Effector memory CD4-positive, alpha-beta T cell (primary cell): ENCODE data around the gene CPNE2.

Experiments
- DNase-seq, 3 donors: peaks; one replicate each; pipeline ENCODE4 v3.0.0-alpha.2; 2020
- H3K27ac ChIP-seq: 2 replicates; pipeline ENCODE4 v1.7.0; 2013; ENCODE audit warnings: mild to moderate bottlenecking, low read length, moderate library complexity; ENCODE audit not compliant: insufficient read depth, poor library complexity, severe bottlenecking
- H3K27me3 ChIP-seq: replicated peaks from 2 replicates; pipeline ENCODE4 v1.7.0; 2013; ENCODE audit warnings: mild to moderate bottlenecking, low read length; ENCODE audit not compliant: insufficient read depth, control insufficient read depth, poor library complexity, severe bottlenecking
- H3K36me3 ChIP-seq: 2 replicates; pipeline ENCODE4 v1.7.0; 2013; ENCODE audit warnings: mild to moderate bottlenecking, low read length, moderate library complexity; ENCODE audit not compliant: control insufficient read depth, insufficient read depth
- H3K4me1 ChIP-seq: 2 replicates; pipeline ENCODE4 v1.7.0; 2013; ENCODE audit warnings: low read length, mild to moderate bottlenecking; ENCODE audit not compliant: control insufficient read depth, insufficient read depth, poor library complexity, severe bottlenecking
- H3K4me3 ChIP-seq: 2 replicates; pipeline ENCODE4 v1.7.0; 2013; ENCODE audit warnings: low read length, low read depth, mild to moderate bottlenecking; ENCODE audit not compliant: insufficient read depth, poor library complexity, severe bottlenecking
- H3K9me3 ChIP-seq: 2 replicates; pipeline ENCODE4 v1.7.0; 2013; ENCODE audit warnings: mild to moderate bottlenecking, low read length, moderate library complexity; ENCODE audit not compliant: control insufficient read depth

The CPNE2 gene

DNA sequence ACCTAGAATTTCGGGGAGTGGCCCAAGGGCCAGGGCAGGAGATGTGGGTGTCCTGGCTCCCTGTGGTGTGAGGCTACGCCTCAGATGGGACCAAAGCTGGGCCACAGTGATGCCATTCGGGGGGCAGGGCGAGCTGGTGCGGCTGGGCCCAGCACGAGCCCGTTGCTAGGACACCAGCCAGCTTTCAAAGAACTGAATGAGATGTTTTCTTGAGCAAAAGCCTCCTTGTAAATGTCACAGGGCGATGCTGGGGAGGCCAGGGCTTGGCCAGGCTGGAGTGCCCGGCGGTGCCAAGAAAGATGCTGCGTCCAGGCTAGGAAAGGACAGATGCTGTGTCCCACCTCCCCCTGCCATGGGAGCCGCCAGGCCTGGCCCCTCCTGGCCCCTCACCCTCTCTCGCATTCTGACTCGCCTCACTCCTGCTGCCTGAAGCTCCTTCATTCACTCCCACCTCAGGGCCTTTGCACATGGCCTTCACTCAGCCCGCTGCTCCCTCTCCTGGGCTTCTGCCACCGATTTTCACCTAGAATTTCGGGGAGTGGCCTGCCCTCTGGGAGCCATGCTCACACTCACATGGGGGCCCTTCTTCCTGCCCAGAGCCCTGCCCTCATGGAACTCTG lies 39.1 kb downstream of the CPNE2 start:
- no peak overlapping the region for H3K4me3 ChIP-seq
- peaks cover 4% of the 10 kb centered on the region for H3K36me3 ChIP-seq
- no peaks in the 10 kb centered on the region for H3K27me3 ChIP-seq
- DNase-seq, result no peak
- H3K27ac ChIP-seq, result peak overlapping the region; percentile 35
- no peaks in the 10 kb centered on the region for H3K9me3 ChIP-seq
- H3K4me1 ChIP-seq, result peaks cover 50% of the 10 kb centered on the region

DNA sequence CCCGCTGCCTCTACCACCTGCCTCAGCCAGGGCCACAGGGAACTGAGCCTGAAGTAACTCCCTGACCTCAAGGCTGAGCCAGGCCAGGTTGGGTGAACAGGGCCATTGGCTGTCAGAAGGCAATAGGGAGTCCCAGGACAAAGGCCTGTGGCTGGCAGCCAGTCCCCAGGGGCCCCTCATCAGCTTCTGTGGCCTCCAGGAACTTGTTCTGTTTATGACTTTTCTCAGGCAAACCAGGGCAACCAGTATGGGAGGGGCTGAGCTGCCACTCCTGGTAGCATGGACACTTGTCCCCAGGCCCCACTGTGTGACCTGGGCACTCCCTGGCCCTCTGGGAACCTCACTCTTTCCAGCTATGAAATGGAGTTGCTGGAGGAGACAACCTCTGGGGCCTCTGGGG lies 40.1 kb downstream of the CPNE2 start:
- Histone ChIP-seq H3K4me3 (no peak overlapping the region), H3K27me3 (no peaks in the 10 kb centered on the region), H3K27ac (no peak overlapping the region), H3K4me1 (peaks cover 50% of the 10 kb centered on the region), H3K36me3 (peaks cover 4% of the 10 kb centered on the region), H3K9me3 (no peaks in the 10 kb centered on the region)
- DNase-seq, result no peak

DNA sequence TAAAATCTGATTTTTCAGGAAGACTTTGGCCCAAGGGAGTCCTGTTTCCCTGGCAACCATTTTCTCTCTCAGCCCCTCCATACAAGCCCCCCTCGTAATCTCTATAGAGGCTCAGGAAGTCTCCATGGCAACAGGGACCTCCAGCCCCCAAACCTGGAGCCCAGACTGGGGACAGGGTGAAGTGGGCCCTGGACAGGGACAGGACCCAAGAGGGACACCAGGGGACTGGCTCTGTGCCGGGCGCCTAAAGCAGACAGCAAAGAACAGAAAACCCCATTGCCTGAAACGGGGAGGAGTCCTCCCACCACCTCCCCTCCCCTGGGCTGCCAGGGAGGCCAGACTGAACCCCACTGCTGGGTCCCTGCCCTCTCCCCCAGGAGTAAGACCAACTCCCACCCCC lies 40.6 kb downstream of the CPNE2 start:
- Histone ChIP-seq H3K4me3 (no peak overlapping the region), H3K4me1 (peaks cover 50% of the 10 kb centered on the region), H3K9me3 (no peaks in the 10 kb centered on the region), H3K27me3 (no peaks in the 10 kb centered on the region), H3K27ac (no peak overlapping the region), H3K36me3 (peaks cover 4% of the 10 kb centered on the region)
- no peak for DNase-seq

- Histone ChIP-seq H3K36me3 (peaks cover 4% of the 10 kb centered on the region), H3K4me3 (peak overlapping the region; percentile 39), H3K27me3 (no peaks in the 10 kb centered on the region), H3K27ac (peak overlapping the region; percentile 59), H3K9me3 (no peaks in the 10 kb centered on the region), H3K4me1 (peaks cover 45% of the 10 kb centered on the region)
- DNase-seq, result no peak
Measured at GRCh38 chr16:57133886-57134285, 41.5 kb downstream of the CPNE2 start.

DNA sequence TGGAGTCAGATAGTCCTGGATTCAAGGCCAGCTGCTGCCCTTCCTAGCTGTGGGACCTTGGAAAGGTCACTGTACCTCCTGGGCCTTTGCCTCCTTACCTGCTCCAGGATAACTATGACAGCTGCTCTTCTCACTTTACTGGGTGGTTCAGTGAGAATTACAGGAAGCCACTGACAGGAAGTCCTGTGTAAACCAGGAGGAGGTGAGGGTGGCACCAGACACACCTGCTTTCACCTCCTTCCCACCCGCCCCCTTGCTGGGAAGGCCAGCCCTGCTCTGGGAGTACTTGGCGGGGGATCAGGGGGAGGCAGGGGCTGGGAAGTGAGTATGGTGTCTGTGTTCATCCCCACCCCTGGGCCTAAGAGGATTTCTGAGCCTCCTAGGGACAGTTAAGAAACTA lies 42.6 kb downstream of the CPNE2 start:
- Histone ChIP-seq H3K36me3 (peaks cover 4% of the 10 kb centered on the region), H3K27me3 (no peaks in the 10 kb centered on the region)

DNA sequence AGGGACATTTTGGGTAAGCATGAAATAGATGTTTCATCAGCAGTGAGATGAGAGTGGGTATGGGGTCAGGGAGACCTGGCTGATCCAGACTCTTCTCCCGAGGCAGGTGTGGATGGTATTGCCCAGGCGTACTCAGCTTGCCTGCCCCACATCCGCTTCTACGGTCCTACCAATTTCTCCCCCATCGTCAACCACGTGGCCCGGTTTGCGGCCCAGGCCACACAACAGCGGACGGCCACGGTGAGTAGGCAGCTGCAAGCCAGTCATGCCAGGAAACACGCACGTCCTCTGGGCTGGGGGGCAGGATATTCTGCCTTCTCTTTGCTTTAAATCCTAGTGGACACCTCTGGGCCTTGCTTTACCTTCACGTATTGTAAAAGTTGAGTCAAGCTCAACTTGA lies 44.7 kb downstream of the CPNE2 start:
- DNase-seq, result no peak
- Histone ChIP-seq H3K4me3 (no peak overlapping the region), H3K9me3 (no peaks in the 10 kb centered on the region), H3K36me3 (peaks cover 4% of the 10 kb centered on the region), H3K27me3 (no peaks in the 10 kb centered on the region), H3K27ac (no peak overlapping the region), H3K4me1 (peaks cover 44% of the 10 kb centered on the region)

More for the DNA sequence above, 42.6 kb downstream of the CPNE2 start:
- Histone ChIP-seq H3K9me3 (no peaks in the 10 kb centered on the region), H3K4me1 (peaks cover 37% of the 10 kb centered on the region), H3K27ac (peak overlapping the region; percentile 59), H3K4me3 (peak overlapping the region; percentile 39)
- DNase-seq, result peak in 2 of 3 donors; percentile 12 to 22

DNA sequence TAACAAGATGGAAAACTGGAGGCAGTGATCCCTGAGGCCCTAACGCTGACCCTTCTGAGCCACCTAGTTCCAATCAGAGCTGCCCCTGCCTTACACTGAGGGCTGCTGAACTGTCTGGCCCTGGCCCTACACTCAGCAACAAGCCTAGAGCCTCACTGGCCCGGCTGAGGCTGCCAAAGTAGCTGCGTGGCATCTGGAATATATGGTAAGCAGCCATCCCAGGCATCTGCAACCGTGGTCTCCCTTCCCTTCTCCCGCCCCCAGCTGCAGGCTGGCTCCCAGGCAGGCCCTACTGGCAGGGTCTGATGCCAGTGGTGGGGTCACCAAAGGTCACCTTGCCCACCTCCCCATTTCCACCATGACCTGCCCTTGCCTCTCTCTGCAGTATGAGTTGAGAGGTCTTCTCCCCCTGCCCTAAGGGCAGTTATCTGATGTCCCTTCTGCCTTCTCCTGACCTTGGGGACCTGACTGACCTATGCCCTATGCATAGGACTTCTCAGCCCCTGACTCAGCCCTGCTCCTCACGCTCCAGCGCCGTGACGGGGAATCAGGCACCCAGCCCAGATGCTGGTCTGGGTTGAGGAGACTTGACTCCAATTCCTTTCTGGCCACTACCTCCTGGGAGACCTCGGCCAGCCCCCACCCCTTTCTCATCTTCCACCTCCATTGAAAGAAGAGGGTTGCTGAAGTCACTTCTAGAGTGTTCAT lies 45.3 kb downstream of the CPNE2 start:
- Histone ChIP-seq H3K9me3 (no peaks in the 10 kb centered on the region), H3K36me3 (peaks cover 4% of the 10 kb centered on the region), H3K27me3 (no peaks in the 10 kb centered on the region), H3K27ac (no peak overlapping the region), H3K4me3 (no peak overlapping the region), H3K4me1 (peaks cover 46% of the 10 kb centered on the region)
- no peak for DNase-seq

DNA sequence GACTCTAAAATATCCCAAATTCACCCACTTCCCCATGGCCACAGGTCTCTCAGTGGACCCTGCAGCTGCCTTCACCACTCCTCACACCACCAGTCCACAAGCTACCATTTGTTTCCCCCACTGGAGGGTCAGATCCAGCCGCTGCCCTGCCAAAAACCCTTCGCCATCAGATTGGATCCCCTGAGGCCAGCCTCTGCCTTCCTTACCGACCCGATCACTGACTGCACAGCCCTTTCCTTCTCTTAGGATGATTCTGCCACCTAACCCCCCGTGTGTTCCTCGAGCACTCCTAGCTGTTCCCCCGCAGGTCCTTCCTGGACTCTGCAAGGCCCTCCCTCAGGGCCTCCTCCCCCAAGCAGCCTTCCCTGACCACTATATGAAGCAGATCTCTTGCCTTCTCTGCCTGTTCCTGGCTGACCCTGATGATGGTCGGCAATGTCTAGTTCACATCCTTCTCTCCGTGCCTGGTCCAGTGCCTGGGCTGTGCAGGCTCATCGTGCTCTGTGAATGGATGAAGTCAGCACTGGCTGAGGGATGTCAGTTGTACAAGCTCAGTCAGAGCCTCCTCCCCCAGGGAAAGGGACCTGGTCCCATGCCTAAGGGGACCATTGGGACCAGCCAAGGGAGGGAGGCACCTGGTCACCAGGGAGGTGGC lies 46.0 kb downstream of the CPNE2 start:
- Histone ChIP-seq H3K4me3 (no peak overlapping the region), H3K4me1 (peaks cover 47% of the 10 kb centered on the region), H3K27ac (no peak overlapping the region), H3K36me3 (peaks cover 2% of the 10 kb centered on the region), H3K9me3 (no peaks in the 10 kb centered on the region), H3K27me3 (no peaks in the 10 kb centered on the region)
- no peak for DNase-seq

- Histone ChIP-seq H3K27ac (no peak overlapping the region), H3K36me3 (no peaks in the 10 kb centered on the region), H3K4me3 (no peak overlapping the region), H3K4me1 (peaks cover 26% of the 10 kb centered on the region), H3K27me3 (no peaks in the 10 kb centered on the region), H3K9me3 (no peaks in the 10 kb centered on the region)
- no peak for DNase-seq
Measured at GRCh38 chr16:57140931-57141668, 48.7 kb downstream of the CPNE2 start.
